Choroid plexus epithelial cell (primary cell): ENCODE results near the gene GIMAP8.

Experiments used
- DNase-seq: peaks from one replicate; pipeline ENCODE4 v3.0.0-alpha.2; 2010; ENCODE audit warnings: low read depth
- H3K4me3 ChIP-seq: 2 replicates; pipeline ENCODE4 v1.5.1; 2011; ENCODE audit warnings: low read depth, mild to moderate bottlenecking, control low read depth, low read length, moderate library complexity
- CTCF ChIP-seq: conservative IDR thresholded peaks from 2 replicates; pipeline ENCODE4 v1.5.1; 2011; ENCODE audit warnings: low read depth, mild to moderate bottlenecking, control low read depth, inconsistent platforms, low read length, moderate library complexity

The GIMAP8 gene

GRCh38 chr7:150450491-150451001 is at the start of gene GIMAP8:
TSS of gene GIMAP8 (plus strand) at chr7:150450630. CDS start at chr7:150466699, 16,069 bp downstream.
- no peak within 1 kb of the TSS for H3K4me3 ChIP-seq
- no peak for TF ChIP-seq CTCF
- DNase-seq: no peak

GRCh38 chr7:150400788-150401423 is 49.5 kb upstream of the GIMAP8 start:
- no peak for DNase-seq
- no peak for TF ChIP-seq CTCF
- no peak overlapping the region for H3K4me3 ChIP-seq

GRCh38 chr7:150401424-150401790 is 49.0 kb upstream of the GIMAP8 start:
- H3K4me3 ChIP-seq: no peak overlapping the region
- TF ChIP-seq CTCF: no peak
- no peak for DNase-seq

- TF ChIP-seq CTCF: no peak
- DNase-seq: peak; percentile 60
- no peak overlapping the region for H3K4me3 ChIP-seq
Observed at GRCh38 chr7:150401861-150402631, 48.4 kb upstream of the GIMAP8 start.

GRCh38 chr7:150402671-150403321 is 47.6 kb upstream of the GIMAP8 start:
- no peak for TF ChIP-seq CTCF
- DNase-seq: no peak
- no peak overlapping the region for H3K4me3 ChIP-seq

- no peak for TF ChIP-seq CTCF
- no peak overlapping the region for H3K4me3 ChIP-seq
- DNase-seq: no peak
Observed at GRCh38 chr7:150403376-150404171, 46.9 kb upstream of the GIMAP8 start.
